ENCODE data around the gene LSS. TPM values are rescaled to one million over a fixed set of nuclear protein-coding genes. Genes with fewer than 3 reads are reported as not detected.

The LSS gene
- total RNA-seq, 1 experiment from 2014 or later, result 40.3 TPM

DNA sequence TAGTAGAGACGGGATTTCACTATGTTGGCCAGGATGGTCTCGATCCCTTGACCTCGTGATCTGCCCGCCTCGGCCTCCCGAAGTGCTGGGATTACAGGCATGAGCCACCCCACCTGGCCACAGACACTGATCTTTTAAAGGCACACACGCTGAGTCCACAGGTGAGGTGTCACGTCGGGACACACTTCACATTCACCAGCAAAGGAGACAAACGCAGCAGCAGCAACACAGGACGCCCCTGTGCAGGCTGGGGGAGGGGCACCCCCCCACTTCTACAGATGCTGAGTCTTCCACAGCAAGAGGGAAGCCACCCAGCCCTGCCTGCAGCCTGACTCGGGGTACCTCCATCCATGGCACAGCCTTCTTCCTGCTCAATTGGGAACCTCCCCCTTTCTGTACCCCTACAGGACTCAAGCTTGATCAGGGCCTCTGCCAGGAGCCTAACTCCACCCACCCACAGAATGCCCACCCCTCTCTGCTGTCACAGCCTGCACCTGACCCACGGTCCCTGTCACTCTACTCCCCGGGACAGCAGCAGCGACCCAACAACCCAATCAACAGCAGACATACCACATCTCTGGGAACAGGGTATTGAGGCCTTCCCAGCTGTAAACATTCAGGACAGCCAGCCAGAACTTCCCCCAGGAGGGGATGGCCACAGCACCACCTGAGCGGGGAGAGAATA lies 9.5 kb downstream of the LSS start:
- Histone ChIP-seq H3K9me2 (replicated peaks; ENCODE audit: insufficient read depth, low read length) (no peaks in the 10 kb centered on the region), H3K9me3 (ENCODE audit: low read length) (no peaks in the 10 kb centered on the region), H2AFZ (ENCODE audit: low read length) (no peak overlapping the region), H3K4me2 (ENCODE audit: low read depth, low read length, poor library complexity, severe bottlenecking) (no peak overlapping the region), H4K20me1 (ENCODE audit: insufficient read depth, low read depth, low read length) (no peaks in the 10 kb centered on the region), H3K27ac (ENCODE audit: low read length) (no peak overlapping the region), H3K27me3 (ENCODE audit: low read length) (no peaks in the 10 kb centered on the region), H3K36me3 (ENCODE audit: insufficient read depth, low read length) (no peaks in the 10 kb centered on the region; the same call in 1 of the 2 replicates), H3K4me1 (ENCODE audit: low read length) (no peaks in the 10 kb centered on the region), H3K4me3 (ENCODE audit: low read length) (no peak overlapping the region), H3K79me2 (ENCODE audit: low read length) (peaks cover 14% of the 10 kb centered on the region; the same call in 1 of the 2 replicates), H3K9ac (ENCODE audit: low read length) (no peak overlapping the region)
- no peak for DNase-seq

DNA sequence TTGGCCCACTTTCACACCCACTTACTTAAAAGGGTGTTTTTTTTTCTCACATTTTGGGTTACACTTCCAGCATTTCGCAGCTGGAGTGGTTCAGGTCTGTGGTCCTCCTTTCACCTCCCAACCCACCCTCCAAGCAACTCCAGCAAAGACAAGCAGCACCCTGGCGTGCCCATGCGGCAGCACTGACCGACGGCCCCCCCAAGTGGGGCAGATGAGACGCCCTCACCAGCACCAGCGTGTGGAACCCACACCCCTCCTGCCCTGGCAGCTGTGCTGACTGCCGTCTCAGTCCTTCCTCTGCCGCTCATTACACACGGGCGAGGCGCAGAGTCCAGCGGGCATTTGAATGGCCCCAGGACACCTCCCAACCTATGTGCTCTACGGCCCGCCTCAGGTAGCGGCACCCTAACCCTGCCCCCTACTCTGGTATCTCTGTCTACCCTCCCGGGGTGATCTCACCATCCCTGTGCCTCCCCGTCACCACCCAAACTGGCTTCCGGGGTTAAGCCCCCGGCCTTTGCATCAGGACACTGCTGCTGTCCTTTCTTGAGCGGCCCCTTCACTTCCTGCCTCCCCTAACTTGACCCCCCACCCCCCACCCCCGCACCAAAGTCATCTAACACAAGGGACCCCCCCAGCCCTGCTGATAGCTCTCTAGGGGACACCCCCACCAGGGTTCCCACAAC lies 10.9 kb downstream of the LSS start:
- Histone ChIP-seq H3K27me3 (ENCODE audit: low read length) (no peaks in the 10 kb centered on the region), H3K9me3 (ENCODE audit: low read length) (no peaks in the 10 kb centered on the region), H4K20me1 (ENCODE audit: insufficient read depth, low read depth, low read length) (no peaks in the 10 kb centered on the region), H3K9me2 (replicated peaks; ENCODE audit: insufficient read depth, low read length) (no peaks in the 10 kb centered on the region), H3K9ac (ENCODE audit: low read length) (no peak overlapping the region), H3K27ac (ENCODE audit: low read length) (no peak overlapping the region), H3K36me3 (ENCODE audit: insufficient read depth, low read length) (no peaks in the 10 kb centered on the region; the same call in 1 of the 2 replicates), H3K4me1 (ENCODE audit: low read length) (no peaks in the 10 kb centered on the region), H2AFZ (ENCODE audit: low read length) (no peak overlapping the region), H3K79me2 (ENCODE audit: low read length) (peaks cover 8% of the 10 kb centered on the region; the same call in 1 of the 2 replicates), H3K4me3 (ENCODE audit: low read length) (no peak overlapping the region), H3K4me2 (ENCODE audit: low read depth, low read length, poor library complexity, severe bottlenecking) (no peak overlapping the region)
- DNase-seq, result no peak

- Histone ChIP-seq H3K79me2 (ENCODE audit: low read length) (no peaks in the 10 kb centered on the region), H4K20me1 (ENCODE audit: insufficient read depth, low read depth, low read length) (no peaks in the 10 kb centered on the region), H3K4me3 (ENCODE audit: low read length) (no peak overlapping the region), H2AFZ (ENCODE audit: low read length) (no peak overlapping the region), H3K9ac (ENCODE audit: low read length) (no peak overlapping the region), H3K27me3 (ENCODE audit: low read length) (no peaks in the 10 kb centered on the region), H3K36me3 (ENCODE audit: insufficient read depth, low read length) (no peaks in the 10 kb centered on the region; the same call in 1 of the 2 replicates), H3K9me3 (ENCODE audit: low read length) (no peaks in the 10 kb centered on the region), H3K27ac (ENCODE audit: low read length) (no peak overlapping the region), H3K9me2 (replicated peaks; ENCODE audit: insufficient read depth, low read length) (no peaks in the 10 kb centered on the region), H3K4me1 (ENCODE audit: low read length) (no peaks in the 10 kb centered on the region), H3K4me2 (ENCODE audit: low read depth, low read length, poor library complexity, severe bottlenecking) (no peak overlapping the region)
- DNase-seq, result no peak
Observed at GRCh38 chr21:46216132-46216747, 12.3 kb downstream of the LSS start.

DNA sequence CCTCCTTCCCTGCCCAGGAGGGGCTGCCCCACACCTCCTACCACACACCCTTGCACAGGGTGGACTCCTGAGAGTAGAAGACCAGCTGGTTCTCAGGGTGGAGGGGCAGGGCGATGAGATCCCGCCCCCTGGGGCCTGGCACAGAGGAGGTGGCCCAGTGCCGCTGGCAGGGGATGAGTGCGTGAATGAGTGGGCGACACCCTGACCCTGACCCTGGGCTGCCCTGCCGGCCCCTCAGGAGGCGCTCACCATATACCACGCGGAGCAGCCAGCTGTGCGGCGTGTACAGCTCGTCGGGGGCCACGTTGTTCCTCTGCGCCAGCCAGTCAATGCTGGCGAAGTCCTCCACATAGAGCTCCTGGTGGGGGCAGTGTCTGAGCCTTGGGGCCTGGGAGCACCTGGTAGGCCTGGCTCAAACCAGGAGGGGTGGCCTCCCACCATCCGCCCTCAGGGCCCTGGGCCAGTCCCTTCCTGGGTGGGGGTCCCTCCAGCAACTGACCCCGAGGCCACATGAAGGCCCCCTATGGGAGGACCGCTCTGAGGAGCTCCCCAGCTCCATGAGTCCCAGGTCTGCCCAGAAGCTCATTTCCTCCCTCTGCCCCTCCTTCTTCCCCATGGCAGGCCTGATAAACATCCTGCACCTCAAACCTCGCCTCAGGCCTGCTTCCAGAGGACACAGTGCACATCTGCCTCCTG lies 13.0 kb downstream of the LSS start:
- H3K4me1 ChIP-seq (ENCODE audit: low read length), result no peaks in the 10 kb centered on the region
- DNase-seq, result no peak
- no peaks in the 10 kb centered on the region for H4K20me1 ChIP-seq (ENCODE audit: insufficient read depth, low read depth, low read length)
- no peaks in the 10 kb centered on the region for H3K9me3 ChIP-seq (ENCODE audit: low read length)
- H3K4me3 ChIP-seq (ENCODE audit: low read length), result no peak overlapping the region
- no peak overlapping the region for H3K27ac ChIP-seq (ENCODE audit: low read length)
- H2AFZ ChIP-seq (ENCODE audit: low read length), result no peak overlapping the region
- no peaks in the 10 kb centered on the region for H3K79me2 ChIP-seq (ENCODE audit: low read length)
- H3K9me2 ChIP-seq (replicated peaks; ENCODE audit: insufficient read depth, low read length), result no peaks in the 10 kb centered on the region
- H3K27me3 ChIP-seq (ENCODE audit: low read length), result no peaks in the 10 kb centered on the region
- H3K9ac ChIP-seq (ENCODE audit: low read length), result no peak overlapping the region
- H3K36me3 ChIP-seq (ENCODE audit: insufficient read depth, low read length), result no peaks in the 10 kb centered on the region; the same call in 1 of the 2 replicates
- H3K4me2 ChIP-seq (ENCODE audit: low read depth, low read length, poor library complexity, severe bottlenecking), result no peak overlapping the region

DNA sequence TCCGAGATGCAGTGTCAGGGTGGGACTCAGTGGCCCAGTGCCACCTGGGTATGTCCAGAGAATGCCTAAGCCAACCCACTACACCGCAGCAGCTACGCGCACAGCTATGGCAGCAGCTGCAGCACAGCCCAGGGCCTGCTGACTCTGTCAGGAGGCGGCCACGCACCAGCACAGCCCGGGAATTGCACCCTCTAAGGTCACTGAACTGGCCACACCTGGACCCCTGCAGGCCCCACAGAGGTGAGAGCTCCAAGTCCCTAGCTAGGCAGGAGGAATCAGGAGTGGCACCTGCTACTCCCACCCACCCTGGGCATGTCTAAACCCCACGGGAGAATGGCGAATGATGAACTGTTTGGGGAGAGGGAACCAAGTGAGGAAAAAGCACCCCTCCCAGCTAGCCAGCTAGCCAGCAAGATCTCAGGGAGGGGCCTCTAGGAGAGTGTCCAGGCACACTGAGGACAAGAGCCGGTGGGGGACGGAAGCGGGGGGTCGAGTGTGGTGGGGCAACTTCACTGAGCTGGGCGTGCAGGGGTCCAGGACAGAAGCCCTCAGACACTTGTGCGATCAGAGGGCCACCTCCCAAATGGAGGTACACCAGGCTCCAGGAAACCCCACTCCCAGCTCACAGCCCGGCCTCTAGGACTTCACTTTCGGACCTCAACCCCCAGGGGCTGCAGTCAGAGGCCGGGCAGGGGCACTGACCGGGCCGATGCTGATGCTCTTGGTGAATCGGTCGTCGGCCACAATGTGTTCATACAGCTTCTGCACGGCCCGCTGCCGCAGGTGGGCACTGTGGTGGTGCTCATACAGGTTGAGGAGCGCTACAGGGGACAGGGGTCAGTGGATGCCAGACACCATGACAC lies 13.9 kb downstream of the LSS start:
- Histone ChIP-seq H3K27me3 (ENCODE audit: low read length) (no peaks in the 10 kb centered on the region), H2AFZ (ENCODE audit: low read length) (no peak overlapping the region), H3K9ac (ENCODE audit: low read length) (no peak overlapping the region), H4K20me1 (ENCODE audit: insufficient read depth, low read depth, low read length) (no peaks in the 10 kb centered on the region), H3K4me3 (ENCODE audit: low read length) (no peak overlapping the region), H3K9me3 (ENCODE audit: low read length) (no peaks in the 10 kb centered on the region), H3K4me1 (ENCODE audit: low read length) (no peaks in the 10 kb centered on the region), H3K9me2 (replicated peaks; ENCODE audit: insufficient read depth, low read length) (no peaks in the 10 kb centered on the region), H3K4me2 (ENCODE audit: low read depth, low read length, poor library complexity, severe bottlenecking) (no peak overlapping the region), H3K27ac (ENCODE audit: low read length) (no peak overlapping the region), H3K79me2 (ENCODE audit: low read length) (no peaks in the 10 kb centered on the region), H3K36me3 (ENCODE audit: insufficient read depth, low read length) (no peaks in the 10 kb centered on the region)
- no peak for DNase-seq

DNA sequence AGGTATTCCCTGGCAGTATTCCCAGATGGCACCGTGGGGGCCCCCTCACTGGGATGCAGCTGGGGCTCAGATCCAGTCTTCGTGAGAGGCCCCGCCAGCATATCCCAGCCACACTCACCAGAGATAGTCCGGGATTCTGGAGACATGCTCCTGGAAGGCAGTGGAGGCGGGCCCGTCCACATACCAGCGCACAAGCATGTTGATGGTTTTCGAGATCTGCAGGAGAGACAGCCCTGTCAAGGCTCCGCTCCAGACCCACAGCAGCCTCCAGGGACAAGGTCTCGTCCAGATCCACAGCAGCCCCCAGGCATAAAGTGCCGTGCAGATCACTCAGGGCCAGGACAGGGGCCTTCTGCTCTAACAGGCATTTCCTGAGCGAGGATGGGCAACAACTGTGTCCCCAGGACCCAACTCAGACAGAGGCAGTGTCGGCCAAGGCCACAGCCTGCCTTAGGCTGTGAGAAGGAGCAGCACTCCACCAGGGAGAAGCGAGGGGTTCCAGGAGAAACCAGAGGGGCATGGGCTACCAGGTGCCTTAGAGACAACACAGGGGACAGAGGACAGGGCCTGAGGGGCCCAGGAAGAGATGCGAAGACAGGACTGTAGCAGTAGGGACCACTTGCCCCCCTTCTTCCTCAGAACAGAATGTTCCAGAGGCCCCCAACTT lies 14.8 kb downstream of the LSS start:
- no peaks in the 10 kb centered on the region for H3K36me3 ChIP-seq (ENCODE audit: insufficient read depth, low read length)
- H3K4me1 ChIP-seq (ENCODE audit: low read length), result no peaks in the 10 kb centered on the region
- DNase-seq, result no peak
- H3K27ac ChIP-seq (ENCODE audit: low read length), result no peak overlapping the region
- H3K79me2 ChIP-seq (ENCODE audit: low read length), result no peaks in the 10 kb centered on the region
- no peaks in the 10 kb centered on the region for H4K20me1 ChIP-seq (ENCODE audit: insufficient read depth, low read depth, low read length)
- H3K27me3 ChIP-seq (ENCODE audit: low read length), result no peaks in the 10 kb centered on the region
- H2AFZ ChIP-seq (ENCODE audit: low read length), result no peak overlapping the region
- H3K9ac ChIP-seq (ENCODE audit: low read length), result no peak overlapping the region
- H3K4me3 ChIP-seq (ENCODE audit: low read length), result no peak overlapping the region
- H3K4me2 ChIP-seq (ENCODE audit: low read depth, low read length, poor library complexity, severe bottlenecking), result no peak overlapping the region
- no peaks in the 10 kb centered on the region for H3K9me2 ChIP-seq (replicated peaks; ENCODE audit: insufficient read depth, low read length)
- H3K9me3 ChIP-seq (ENCODE audit: low read length), result no peaks in the 10 kb centered on the region

DNA sequence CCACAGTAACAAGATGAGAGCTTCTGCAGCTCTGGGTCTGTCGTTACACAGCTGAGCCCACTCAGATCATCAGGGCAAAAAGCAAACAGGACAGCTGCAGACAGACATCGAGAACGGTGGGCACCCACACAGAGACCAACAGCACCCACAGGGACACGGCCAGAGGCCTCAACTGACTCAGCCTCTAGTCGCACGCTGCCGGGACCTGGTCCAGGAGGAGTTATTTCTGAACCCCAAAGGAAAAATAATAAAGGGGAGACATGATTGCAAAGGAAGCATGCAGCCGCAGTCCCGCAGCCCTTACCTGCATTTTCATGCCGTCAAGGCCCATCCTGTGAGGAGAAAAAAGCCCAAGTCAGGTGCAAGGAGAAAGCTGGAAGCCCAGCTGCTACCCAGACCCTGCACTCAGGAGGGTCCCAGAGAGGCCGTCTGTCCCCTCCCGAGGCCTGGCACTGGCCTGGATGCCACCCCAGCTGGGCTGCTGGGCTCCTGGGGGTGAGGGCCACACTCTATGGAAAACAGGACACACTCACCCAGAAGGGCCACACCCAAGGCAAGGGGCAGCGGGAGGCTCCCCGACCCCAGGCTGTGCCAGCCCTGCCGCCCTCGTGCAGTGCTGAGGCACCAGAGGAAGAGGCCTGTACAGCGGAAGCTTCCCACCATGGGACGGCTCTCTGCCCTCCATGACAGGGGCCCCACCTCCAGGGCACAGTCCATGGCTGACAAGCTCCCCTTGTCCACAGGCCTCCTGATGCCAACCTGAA lies 15.7 kb downstream of the LSS start:
- Histone ChIP-seq H3K4me1 (ENCODE audit: low read length) (no peaks in the 10 kb centered on the region), H3K79me2 (ENCODE audit: low read length) (no peaks in the 10 kb centered on the region), H3K27me3 (ENCODE audit: low read length) (no peaks in the 10 kb centered on the region), H2AFZ (ENCODE audit: low read length) (no peak overlapping the region), H3K4me2 (ENCODE audit: low read depth, low read length, poor library complexity, severe bottlenecking) (no peak overlapping the region), H3K9ac (ENCODE audit: low read length) (no peak overlapping the region), H3K27ac (ENCODE audit: low read length) (no peak overlapping the region), H3K4me3 (ENCODE audit: low read length) (no peak overlapping the region), H3K9me3 (ENCODE audit: low read length) (no peaks in the 10 kb centered on the region), H4K20me1 (ENCODE audit: insufficient read depth, low read depth, low read length) (no peaks in the 10 kb centered on the region), H3K36me3 (ENCODE audit: insufficient read depth, low read length) (no peaks in the 10 kb centered on the region), H3K9me2 (replicated peaks; ENCODE audit: insufficient read depth, low read length) (no peaks in the 10 kb centered on the region)
- DNase-seq, result no peak
